Right lobe of liver (tissue), 4 donors: ENCODE measurements around the gene TNFRSF12A.

Experiments
- POLR2A ChIP-seq: fragments of 450-650 bp; IDR thresholded peaks from one replicate; pipeline ENCODE4 v1.6.1; 2017; ENCODE audit warnings: antibody characterized with exemption, mild to moderate bottlenecking
- TF ChIP-seq, protein P1 (sequence below), 4 donors: fragments of 200-600 bp in 3 of 4; fragments of 450-650 bp in 1 of 4; IDR thresholded peaks; one replicate each; pipeline versions ENCODE4 v1.5.1 to v1.8.0; 2016 to 2022; ENCODE audit warnings: antibody characterized with exemption in 4 of 4, mild to moderate bottlenecking in 2 of 4
- donor health status: DM: no; HTN: no; CAD: no.
- donor health status: DM: no; HTN: no; CAD: no.
- donor health status: DM: no; HTN: yes; CAD: no.

DNA sequence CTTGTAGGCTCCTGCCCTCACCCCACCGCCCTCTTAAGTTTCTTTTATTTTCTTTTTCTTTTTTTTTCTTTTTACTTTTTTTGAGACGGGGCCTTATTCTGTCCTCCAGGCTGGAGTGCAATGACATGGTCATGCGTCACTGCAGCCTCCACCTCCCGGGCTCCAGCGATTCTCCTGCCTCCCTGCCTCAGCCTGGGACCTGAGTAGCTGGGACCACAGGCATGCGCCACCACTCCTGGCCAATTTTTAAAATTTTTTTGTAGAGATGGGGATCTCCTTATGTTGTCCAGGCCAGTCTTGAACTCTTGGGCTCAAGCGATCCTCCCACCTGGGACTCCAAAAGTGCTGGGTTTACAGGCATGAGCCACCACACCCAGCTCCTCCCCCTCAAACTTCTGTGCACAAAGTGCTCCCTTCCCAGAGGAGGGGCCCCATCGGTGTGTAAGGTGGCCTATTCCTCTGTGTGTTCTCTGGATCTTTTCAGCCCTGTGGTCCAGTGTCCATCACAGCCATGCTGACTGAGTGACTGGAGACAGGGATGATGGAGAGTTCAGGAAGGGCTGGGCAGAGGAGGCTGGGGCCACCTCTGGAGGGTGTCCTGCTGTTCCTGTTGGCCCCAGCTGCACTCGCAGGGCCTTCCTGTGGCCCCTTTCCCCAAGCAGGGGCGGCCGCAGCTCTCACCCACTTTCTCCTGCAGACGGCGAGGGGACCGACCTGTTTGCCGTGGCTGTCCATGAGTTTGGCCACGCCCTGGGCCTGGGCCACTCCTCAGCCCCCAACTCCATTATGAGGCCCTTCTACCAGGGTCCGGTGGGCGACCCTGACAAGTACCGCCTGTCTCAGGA lies 36.4 kb downstream of the TNFRSF12A start:
- TF ChIP-seq, protein P1, sequence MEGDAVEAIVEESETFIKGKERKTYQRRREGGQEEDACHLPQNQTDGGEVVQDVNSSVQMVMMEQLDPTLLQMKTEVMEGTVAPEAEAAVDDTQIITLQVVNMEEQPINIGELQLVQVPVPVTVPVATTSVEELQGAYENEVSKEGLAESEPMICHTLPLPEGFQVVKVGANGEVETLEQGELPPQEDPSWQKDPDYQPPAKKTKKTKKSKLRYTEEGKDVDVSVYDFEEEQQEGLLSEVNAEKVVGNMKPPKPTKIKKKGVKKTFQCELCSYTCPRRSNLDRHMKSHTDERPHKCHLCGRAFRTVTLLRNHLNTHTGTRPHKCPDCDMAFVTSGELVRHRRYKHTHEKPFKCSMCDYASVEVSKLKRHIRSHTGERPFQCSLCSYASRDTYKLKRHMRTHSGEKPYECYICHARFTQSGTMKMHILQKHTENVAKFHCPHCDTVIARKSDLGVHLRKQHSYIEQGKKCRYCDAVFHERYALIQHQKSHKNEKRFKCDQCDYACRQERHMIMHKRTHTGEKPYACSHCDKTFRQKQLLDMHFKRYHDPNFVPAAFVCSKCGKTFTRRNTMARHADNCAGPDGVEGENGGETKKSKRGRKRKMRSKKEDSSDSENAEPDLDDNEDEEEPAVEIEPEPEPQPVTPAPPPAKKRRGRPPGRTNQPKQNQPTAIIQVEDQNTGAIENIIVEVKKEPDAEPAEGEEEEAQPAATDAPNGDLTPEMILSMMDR (IDR thresholded peaks at IDR 0.05), result no peak
- TF ChIP-seq POLR2A, result no peak
